Mammary epithelial cell (primary cell): Measurements from ENCODE around the gene DHRS7B.

Experiments
- CTCF ChIP-seq, 2 donors: IDR thresholded peaks in 1 of 2; conservative IDR thresholded peaks in 1 of 2; 2 replicates each; pipeline ENCODE4 v1.5.1; 2011 to 2012; ENCODE audit warnings: inconsistent platforms in 2 of 2, low read length in 2 of 2, mild to moderate bottlenecking in 2 of 2, control low read depth in 1 of 2, low read depth in 1 of 2; ENCODE audit not compliant: insufficient read depth in 1 of 2; ENCODE audit errors: extremely low read depth in 1 of 2
- EZH2 ChIP-seq: IDR thresholded peaks from 2 replicates; pipeline ENCODE4 v1.6.1; 2012; ENCODE audit warnings: low read length, inconsistent platforms, borderline replicate concordance

DNA sequence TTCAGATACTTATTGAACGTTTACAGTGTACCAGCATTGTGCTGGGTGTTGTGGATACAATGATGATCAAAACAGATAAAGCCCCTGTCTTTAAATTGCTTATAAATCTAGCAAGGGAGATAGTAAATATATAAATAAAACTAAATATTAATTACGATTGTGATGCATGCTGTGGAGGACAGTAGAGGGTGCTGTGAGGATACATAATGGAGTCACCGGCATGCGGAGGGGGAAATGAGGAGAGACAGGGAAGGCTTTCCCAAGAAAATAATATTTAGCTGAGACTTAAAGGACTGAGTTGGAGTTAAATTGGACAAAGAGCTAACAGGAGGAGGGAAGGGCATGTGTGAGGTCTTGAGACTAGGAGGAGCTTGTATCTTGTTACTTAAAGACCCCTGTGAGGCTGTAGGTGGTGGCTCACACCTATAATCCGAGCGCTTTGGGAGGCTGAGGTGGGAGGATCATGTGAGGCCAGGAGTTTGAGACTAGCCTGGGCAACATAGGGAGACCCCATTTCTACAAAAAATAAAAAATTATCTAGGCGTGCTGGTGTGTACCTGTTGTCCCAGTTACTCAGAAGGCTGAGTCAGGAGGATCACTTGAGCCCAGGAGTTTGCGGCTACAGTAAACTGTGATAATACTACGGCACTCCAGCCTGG lies 2.4 kb downstream of the DHRS7B start:
- TF ChIP-seq EZH2 (no peak), CTCF (conservative IDR thresholded peaks at IDR 0.05 in 1 of 2, IDR thresholded peaks at IDR 0.05 in 1 of 2; ENCODE audit: extremely low read depth in 1 of 2, insufficient read depth in 1 of 2, low read depth in 1 of 2, low read length in 2 of 2) (peak; percentile 41 to 56)
